GM12874 (cell line): ENCODE measurements around the gene METTL24.

ENCODE experiments used
- TF ChIP-seq, protein P1 (sequence below): IDR thresholded peaks from 2 replicates; pipeline ENCODE4 v1.5.1; 2011; ENCODE audit warnings: low read depth, mild to moderate bottlenecking, control low read depth, low read length, moderate library complexity; ENCODE audit not compliant: insufficient read depth

Gene METTL24

DNA sequence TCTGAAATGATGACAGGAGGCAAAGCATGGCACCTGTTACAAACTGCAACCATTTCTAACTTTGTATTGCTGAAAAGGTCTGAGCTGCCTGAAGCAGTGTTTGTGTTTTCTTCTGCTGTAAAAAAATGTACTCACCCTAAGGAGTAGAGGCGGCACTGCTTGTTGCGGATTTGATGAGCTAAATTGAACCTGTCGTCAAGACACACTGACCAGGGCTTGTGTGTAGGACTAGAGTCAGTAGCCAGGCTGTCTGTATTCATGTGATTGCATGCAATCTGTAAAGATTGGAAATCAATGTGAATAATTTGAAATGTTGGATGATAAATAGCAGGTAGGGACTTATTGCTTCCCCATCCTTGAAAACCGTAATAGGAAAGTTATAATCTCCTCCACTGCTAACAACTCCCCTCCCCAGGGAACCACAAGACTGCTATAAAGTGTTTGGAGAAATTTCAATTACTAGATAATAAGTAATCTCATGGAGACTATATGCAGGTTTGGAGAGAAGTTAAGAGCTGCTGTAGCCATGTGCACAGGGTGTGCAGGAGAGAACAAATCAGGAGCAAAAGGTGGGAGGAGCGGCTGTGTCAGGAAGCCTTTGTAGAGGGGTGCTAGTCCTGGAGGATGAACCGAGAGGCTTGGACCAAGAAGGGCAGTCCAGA, 42.8 kb downstream of the METTL24 start:
- TF ChIP-seq, protein P1, sequence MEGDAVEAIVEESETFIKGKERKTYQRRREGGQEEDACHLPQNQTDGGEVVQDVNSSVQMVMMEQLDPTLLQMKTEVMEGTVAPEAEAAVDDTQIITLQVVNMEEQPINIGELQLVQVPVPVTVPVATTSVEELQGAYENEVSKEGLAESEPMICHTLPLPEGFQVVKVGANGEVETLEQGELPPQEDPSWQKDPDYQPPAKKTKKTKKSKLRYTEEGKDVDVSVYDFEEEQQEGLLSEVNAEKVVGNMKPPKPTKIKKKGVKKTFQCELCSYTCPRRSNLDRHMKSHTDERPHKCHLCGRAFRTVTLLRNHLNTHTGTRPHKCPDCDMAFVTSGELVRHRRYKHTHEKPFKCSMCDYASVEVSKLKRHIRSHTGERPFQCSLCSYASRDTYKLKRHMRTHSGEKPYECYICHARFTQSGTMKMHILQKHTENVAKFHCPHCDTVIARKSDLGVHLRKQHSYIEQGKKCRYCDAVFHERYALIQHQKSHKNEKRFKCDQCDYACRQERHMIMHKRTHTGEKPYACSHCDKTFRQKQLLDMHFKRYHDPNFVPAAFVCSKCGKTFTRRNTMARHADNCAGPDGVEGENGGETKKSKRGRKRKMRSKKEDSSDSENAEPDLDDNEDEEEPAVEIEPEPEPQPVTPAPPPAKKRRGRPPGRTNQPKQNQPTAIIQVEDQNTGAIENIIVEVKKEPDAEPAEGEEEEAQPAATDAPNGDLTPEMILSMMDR, result no peak

DNA sequence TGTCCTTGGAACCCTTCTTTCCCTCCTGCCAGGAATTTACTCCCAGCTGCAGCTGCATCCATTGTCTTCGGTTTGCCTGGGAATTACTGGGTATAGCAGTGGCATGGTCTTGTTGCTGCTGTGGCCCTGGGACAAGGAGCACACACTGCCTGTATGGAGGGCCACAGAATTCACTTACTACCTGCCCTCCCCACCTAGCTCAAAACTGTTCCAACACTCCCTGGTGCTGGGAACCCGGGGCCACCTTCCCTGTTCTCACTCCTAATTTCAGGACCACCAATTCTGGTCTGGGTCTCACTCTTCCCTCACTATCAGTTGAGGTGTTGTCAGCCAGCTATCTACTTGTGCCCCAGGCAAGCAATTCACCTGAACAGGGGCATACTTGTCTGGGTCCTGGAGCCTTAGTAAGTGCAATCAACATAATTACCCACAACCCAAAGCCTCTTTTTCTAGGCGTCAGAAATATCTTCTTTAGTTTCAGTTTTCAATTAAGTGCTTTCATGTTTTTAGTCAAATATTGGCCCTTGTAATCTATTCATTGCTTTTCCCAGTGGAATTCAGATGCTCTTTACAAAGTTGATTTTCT, 47.2 kb downstream of the METTL24 start:
- TF ChIP-seq, protein P1, result no peak

DNA sequence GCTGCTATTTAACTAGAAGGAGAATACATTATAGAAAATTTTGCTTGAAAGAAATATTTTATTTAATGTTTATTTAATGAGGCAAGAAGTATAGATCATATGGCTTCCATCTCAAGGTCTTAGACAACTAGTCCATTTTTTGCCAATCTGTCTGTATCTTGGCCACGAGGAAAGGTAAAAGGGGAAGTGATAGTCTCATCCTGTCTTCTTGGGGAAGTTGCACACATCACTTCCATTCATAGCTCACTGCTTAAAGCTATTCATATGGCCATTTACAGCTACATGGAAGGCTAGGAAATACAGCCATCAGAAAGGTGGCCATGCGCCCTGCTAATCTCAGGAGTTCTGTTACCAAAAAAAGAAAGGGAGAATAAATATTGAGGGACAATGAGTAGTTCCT, 50.8 kb downstream of the METTL24 start:
- TF ChIP-seq, protein P1, result no peak

DNA sequence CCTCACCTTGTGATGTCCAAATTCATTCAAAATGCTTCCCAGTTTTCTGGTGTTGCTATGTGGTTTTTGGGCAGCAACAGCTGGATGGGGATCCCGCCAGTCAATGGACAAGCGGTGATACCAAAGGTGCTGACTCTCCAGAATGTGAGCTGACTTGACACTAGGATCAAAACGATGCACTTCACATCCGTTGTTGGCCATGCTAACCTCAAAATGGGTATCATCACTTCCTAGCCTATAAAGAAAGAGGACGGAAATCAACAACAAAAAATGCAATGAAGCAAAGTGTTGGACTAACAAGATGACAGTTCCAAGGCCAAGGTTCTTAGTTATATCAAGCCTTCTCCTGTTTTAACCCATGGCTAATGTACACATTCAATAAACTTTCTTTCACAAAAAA, 59.2 kb downstream of the METTL24 start:
- TF ChIP-seq, protein P1, result no peak

DNA sequence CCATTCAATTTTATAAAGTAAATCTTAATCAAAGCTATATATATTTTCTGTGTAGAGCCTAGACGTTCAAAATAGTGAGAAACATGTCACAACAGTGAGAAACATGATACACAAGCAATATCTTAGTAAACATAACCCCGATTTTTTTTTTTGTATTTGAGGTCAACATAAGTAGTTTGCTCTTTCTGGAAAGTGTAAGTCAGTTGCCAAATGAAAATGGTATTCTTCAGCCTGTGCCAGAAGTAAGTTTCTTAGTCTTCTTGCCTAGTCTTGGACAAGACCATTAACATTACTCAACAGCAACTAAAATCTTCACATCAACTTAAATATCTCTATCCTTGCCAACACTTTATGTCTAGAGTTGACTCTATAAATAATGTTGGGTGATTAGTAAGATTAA, 59.7 kb downstream of the METTL24 start:
- TF ChIP-seq, protein P1, result no peak

DNA sequence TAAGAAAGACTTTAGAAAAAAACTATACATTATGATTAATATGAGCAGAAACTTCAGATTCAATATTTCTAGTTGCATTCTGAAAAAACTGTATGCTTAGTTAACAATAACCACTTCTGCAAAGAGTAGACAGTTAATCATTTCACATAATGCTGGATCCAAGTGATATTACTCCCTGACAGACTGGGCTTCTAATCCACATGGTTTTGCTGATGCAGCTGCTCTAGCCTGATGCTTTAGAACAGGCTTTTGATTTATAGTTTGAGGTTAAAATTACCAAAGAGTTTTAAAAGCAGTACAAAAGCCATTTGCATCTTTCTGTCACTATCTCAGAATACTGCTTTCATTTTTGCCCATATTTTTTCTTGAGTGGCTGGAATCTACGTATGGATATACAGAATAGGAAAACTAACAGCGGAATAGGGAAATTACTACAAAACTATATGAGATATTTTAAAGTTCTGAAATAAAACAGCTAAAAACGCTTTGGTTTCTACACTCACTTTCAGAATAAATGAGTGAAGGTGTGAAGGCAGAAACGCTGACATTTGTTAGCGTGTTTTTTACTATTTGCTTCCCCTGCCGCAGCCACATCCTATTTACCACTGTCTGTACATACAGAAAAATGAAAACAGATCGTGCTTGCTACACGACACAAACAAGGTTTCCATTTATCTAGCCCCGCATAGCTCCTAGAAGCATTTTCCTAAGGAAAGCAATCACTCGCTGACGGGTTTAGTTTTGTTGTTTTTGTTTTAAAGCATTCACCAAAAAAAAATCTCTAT, 61.7 kb downstream of the METTL24 start:
- TF ChIP-seq, protein P1, result no peak

DNA sequence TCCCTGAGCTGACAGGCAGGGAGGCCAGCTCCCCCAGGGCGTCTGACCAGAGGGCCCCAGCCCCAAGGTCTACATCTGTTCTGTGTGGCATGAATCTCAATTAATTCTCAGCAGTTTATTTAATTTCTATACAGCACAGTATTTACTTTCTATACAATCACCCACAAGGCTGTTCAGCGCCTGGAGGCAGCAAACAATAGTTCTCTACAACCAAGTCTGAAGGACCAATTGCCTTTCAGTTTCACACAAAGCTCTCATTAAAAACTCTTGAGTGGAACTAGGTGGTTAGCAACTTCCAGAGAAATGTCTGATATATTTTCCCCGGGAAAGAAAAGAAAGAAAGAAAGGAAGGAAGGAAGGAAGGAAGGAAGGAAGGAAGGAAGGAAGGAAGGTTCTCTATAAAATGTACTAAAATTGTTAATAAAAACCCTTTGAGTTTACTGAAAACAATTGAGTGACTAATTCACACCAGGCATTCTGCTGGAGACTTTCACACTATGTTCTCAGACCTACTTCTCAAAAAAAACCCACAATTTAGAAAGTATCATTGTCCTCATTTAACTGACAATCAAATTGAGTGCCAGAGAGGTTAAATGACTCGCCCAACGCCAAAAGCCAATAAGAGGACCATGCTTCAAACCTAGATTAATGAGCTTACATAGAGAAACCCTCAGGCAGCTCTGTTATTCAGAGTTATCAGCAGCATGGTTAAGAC, 62.5 kb downstream of the METTL24 start:
- TF ChIP-seq, protein P1, result no peak
